HFF-Myc (cell line): ENCODE results near the gene PLA2G2D.

Source experiments
- DNase-seq: peaks from one replicate; pipeline ENCODE4 v3.0.0-alpha.2; 2011; ENCODE audit warnings: low read depth; ENCODE audit errors: extremely low read depth
- H3K4me3 ChIP-seq: replicated peaks from 2 replicates; pipeline ENCODE4 v1.5.1; 2011; ENCODE audit warnings: low read depth, mild to moderate bottlenecking, control low read depth, low read length
- CTCF ChIP-seq: IDR thresholded peaks from 2 replicates; pipeline ENCODE4 v1.5.1; 2012; ENCODE audit warnings: mild to moderate bottlenecking, low read depth, low read length, control low read depth; ENCODE audit errors: missing control alignments

The PLA2G2D gene, protein sequence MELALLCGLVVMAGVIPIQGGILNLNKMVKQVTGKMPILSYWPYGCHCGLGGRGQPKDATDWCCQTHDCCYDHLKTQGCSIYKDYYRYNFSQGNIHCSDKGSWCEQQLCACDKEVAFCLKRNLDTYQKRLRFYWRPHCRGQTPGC

GRCh38 chr1:20119347-20119746 lies at the start of gene PLA2G2D:
Gene PLA2G2D, minus strand, starts transcription at chr1:20119536. Its CDS starts 38 bp downstream, at chr1:20119498.
- no peak for TF ChIP-seq CTCF
- no peak for DNase-seq
- no peak within 1 kb of the TSS for H3K4me3 ChIP-seq

DNA sequence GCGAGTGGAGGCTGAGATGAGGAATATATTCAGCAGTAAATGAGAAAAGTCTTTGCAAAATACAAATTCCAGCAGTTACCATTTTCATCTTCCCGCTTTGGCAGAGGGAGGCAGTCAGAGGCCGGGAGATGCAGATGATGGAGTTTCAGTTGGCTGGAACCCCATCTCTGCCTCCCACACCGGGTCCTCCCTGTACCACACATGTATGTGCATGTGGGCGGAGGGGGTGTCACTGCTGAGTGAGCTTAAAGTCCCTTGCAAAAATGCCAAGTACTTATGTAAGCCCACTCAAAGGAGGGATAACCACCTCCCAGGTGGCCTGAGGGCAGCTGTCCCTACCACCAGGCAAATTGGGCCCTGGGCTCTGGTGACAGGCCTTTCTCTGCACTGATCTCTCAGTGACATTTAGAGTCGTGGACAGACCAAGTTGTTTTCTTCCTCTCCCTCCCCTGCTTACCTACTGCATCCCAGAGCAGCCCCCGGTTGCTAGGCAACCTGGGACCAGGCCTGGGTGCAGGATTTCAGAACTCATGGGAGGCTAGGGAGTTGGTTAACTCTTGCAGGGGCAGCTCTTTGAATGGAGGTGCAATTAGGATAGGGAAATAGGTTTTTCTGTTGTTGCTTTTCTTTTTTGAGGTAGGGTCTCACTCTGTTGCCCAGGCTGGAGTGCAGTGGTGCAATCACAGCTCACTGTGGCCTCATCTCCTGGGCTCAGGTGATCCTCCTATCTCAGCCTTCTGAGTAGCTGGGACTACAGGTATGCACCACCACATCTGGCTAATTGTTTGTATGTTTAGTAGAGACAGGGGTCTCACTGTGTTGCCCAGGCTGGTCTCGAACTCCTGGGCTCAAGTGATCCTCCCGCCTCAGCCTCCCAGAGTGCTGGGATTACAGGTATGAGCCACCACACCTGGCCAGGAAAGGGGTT lies 49.5 kb upstream of the PLA2G2D start:
- no peak for TF ChIP-seq CTCF
- no peak for DNase-seq
- no peak overlapping the region for H3K4me3 ChIP-seq

DNA sequence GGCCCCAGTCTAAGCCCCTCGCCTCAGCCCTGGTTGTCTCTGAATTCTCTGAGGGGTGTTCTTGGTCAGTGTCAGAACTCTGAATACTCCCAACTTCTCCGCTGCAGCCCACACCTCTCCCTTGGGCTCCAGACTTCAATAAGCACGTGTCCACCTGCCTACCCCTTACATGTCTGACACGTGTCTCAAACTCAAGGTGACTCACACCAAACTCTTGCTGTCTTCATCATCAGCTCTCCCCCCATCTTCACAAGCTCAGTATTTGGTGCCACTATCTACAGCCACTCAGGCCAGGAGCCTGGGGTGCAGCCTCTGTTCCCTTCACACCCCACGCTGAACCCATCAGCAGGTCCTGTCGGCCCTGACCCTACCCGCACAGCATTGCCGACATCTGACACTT lies 47.8 kb upstream of the PLA2G2D start:
- H3K4me3 ChIP-seq, result no peak overlapping the region
- DNase-seq, result no peak
- TF ChIP-seq CTCF, result no peak

- H3K4me3 ChIP-seq, result no peak overlapping the region
- no peak for TF ChIP-seq CTCF
- no peak for DNase-seq
Observed at GRCh38 chr1:20166051-20166450, 46.7 kb upstream of the PLA2G2D start.

- no peak overlapping the region for H3K4me3 ChIP-seq
- DNase-seq, result no peak
- peak; percentile 36 for TF ChIP-seq CTCF
Observed at GRCh38 chr1:20165522-20165951, 46.2 kb upstream of the PLA2G2D start.

- H3K4me3 ChIP-seq, result no peak overlapping the region
- TF ChIP-seq CTCF, result no peak
- DNase-seq, result no peak
Observed at GRCh38 chr1:20164694-20165202, 45.4 kb upstream of the PLA2G2D start.
